IPS DF 6.9 (cell line): Measurements from ENCODE around the gene SIAH1.
"Not testable (repeated sequence)": the region's sequence is repeated elsewhere in the genome, so short reads cannot be mapped to it uniquely, and the experiment has no call there.

Source experiments
- DNase-seq: peaks from one replicate; pipeline ENCODE4 v3.0.0-alpha.2; 2013; ENCODE audit warnings: low read depth, low spot score
- H3K27ac ChIP-seq: one replicate; pipeline ENCODE4 v1.5.1; 2013; ENCODE audit warnings: low read length, control low read depth
- H3K27me3 ChIP-seq: 2 replicates; pipeline ENCODE4 v1.6.1; 2013; ENCODE audit warnings: mild to moderate bottlenecking, low read length; ENCODE audit not compliant: control insufficient read depth, insufficient read depth
- H3K36me3 ChIP-seq: 2 replicates; pipeline ENCODE4 v1.6.1; 2013; ENCODE audit warnings: low read length; ENCODE audit not compliant: control insufficient read depth, insufficient read depth
- H3K4me1 ChIP-seq: 2 replicates; pipeline ENCODE4 v1.6.1; 2013; ENCODE audit warnings: low read length; ENCODE audit not compliant: control insufficient read depth, insufficient read depth
- H3K4me3 ChIP-seq: 2 replicates; pipeline ENCODE4 v1.5.1; 2013; ENCODE audit warnings: mild to moderate bottlenecking, low read length
- H3K9me3 ChIP-seq: 2 replicates; pipeline ENCODE4 v1.6.1; 2013; ENCODE audit warnings: low read length, inconsistent platforms; ENCODE audit not compliant: control insufficient read depth, insufficient read depth
- WGBS: extraction: QIAGEN DNeasy Blood & Tissue Kit; methylation state at CpG from one replicate; pipeline ENCODE4 v1.1.7; 2013; ENCODE audit warnings: mixed read lengths, missing lambda C conversion rate; ENCODE audit not compliant: insufficient read length, insufficient coverage; 5-methylcytosine and 5-hydroxymethylcytosine counted together

SIAH1 gene

GRCh38 chr16:48420437-48420836 is 35.2 kb upstream of the SIAH1 start:
- no peaks in the 10 kb centered on the region; the same call in 1 of the 2 replicates for H3K9me3 ChIP-seq
- H3K27ac ChIP-seq: no peak overlapping the region
- no CpG with 5 or more reads among the region's 1 CpG for WGBS
- no peak overlapping the region for H3K4me3 ChIP-seq
- DNase-seq: no peak
- H3K36me3 ChIP-seq: no peaks in the 10 kb centered on the region
- no peaks in the 10 kb centered on the region for H3K27me3 ChIP-seq
- no peaks in the 10 kb centered on the region for H3K4me1 ChIP-seq

DNA sequence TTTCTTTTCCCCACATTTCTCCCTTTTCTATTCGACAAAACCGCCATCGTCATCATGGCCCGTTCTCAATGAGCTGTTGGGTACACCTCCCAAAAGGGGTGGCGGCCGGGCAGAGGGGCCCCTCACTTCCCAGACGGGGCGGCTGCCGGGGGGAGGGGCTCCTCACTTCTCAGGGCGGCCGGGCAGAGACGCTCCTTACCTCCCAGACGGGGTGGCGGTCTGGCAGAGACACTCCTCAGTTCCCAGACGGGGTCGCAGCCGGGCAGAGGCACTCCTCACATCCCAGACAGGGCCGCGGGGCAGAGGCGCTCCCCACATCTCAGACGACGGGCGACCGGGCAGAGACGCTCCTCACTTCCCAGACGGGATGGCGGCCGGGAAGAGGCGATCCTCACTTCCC is 31.4 kb upstream of the SIAH1 start:
- H3K27ac ChIP-seq, H3K9me3 ChIP-seq, H3K4me1 ChIP-seq, H3K4me3 ChIP-seq, DNase-seq, H3K36me3 ChIP-seq, H3K27me3 ChIP-seq: not testable (repeated sequence)
- no CpG with 5 or more reads among the region's 29 CpGs for WGBS

DNA sequence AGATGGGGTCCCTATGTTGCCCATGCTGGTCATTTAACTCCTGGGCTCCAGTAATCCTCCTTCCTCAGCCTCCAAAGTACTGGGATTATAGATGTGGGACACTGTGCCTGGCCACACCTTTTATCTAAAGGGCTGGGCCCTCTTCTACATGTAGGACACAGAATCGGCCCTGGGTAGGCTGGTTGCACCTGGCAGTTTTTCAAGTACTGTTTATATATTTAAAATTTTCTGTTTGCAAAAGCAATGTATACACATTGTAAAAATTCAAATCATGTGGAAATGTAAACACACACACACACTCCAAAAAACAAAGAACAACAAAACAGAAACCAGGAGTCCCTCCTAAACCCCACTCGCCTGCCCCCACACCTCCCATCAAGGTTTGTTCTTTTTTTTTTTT is 28.1 kb upstream of the SIAH1 start:
- no peak for DNase-seq
- H3K27ac ChIP-seq: no peak overlapping the region
- WGBS: no CpG with 5 or more reads among the region's 2 CpGs

DNA sequence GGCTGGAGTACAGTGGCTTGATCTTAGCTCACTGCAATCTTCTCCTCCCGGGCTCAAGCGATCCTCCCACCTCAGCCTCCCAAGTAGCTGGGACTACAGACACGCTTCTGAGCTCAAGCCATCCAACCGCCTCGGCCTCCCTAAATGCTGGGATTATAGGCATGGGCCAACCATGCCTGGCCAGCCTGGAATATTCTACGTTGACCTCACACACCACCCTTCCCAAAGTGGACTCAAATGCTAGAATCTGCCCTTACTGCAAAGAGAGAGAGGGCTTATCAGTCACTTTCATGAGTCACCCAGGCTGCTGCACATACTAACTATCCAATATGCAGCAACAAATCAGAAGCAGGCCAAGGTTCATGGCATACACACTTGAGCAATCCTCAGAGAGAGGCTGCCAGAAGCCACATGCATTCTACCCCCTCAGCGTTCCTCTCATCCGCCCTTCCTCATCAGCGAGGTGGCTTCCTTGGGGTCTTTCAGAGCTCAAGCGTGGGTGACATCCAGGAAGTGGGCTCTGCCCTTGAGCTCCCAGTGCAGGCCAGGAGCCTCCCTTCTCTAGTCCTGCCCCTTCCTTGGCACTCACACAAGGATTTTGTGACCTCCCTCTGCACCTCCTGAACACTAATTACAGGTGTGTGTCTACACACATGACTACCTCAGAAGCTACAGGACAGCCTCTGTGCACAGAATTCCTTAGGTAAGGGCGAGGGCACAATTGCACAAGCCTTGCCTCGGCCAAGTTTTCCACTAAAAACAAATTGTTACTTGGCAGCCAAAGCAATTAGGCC is 24.8 kb upstream of the SIAH1 start:
- Histone ChIP-seq H3K9me3 (no peaks in the 10 kb centered on the region), H3K4me3 (no peak overlapping the region), H3K36me3 (no peaks in the 10 kb centered on the region), H3K27me3 (no peaks in the 10 kb centered on the region), H3K27ac (no peak overlapping the region), H3K4me1 (peaks cover 2% of the 10 kb centered on the region)
- no CpG with 5 or more reads among the region's 12 CpGs for whole genome bisulfite sequencing
- no peak for DNase-seq

More for the DNA sequence above, 28.1 kb upstream of the SIAH1 start:
- Histone ChIP-seq H3K36me3 (no peaks in the 10 kb centered on the region), H3K4me3 (no peak overlapping the region), H3K9me3 (no peaks in the 10 kb centered on the region; the same call in 1 of the 2 replicates), H3K27me3 (no peaks in the 10 kb centered on the region), H3K4me1 (no peaks in the 10 kb centered on the region; the same call in 1 of the 2 replicates)

GRCh38 chr16:48408688-48409087 is 23.5 kb upstream of the SIAH1 start:
- Histone ChIP-seq H3K4me3 (no peak overlapping the region), H3K4me1 (peaks cover 2% of the 10 kb centered on the region), H3K27ac (no peak overlapping the region), H3K36me3 (no peaks in the 10 kb centered on the region), H3K9me3 (no peaks in the 10 kb centered on the region), H3K27me3 (no peaks in the 10 kb centered on the region)
- no peak for DNase-seq
- WGBS: no CpG with 5 or more reads among the region's 7 CpGs

- Histone ChIP-seq H3K27me3 (no peaks in the 10 kb centered on the region), H3K4me1 (peaks cover 2% of the 10 kb centered on the region; the same call in 1 of the 2 replicates), H3K27ac (no peak overlapping the region), H3K9me3 (no peaks in the 10 kb centered on the region), H3K36me3 (no peaks in the 10 kb centered on the region), H3K4me3 (no peak overlapping the region)
- WGBS: no CpG with 5 or more reads among the region's 4 CpGs
- no peak for DNase-seq
These were observed 20.7 kb upstream of the SIAH1 start for GRCh38 chr16:48405907-48406306.

- no peak overlapping the region for H3K4me3 ChIP-seq
- no peak overlapping the region for H3K27ac ChIP-seq
These were observed 19.9 kb upstream of the SIAH1 start for GRCh38 chr16:48405153-48405552.

GRCh38 chr16:48402547-48402946 is 17.3 kb upstream of the SIAH1 start:
- no CpG with 5 or more reads among the region's 8 CpGs for WGBS
- H3K36me3 ChIP-seq: not testable (repeated sequence)

More at GRCh38 chr16:48405153-48405552, 19.9 kb upstream of the SIAH1 start:
- Histone ChIP-seq H3K4me1 (peaks cover 2% of the 10 kb centered on the region; the same call in 1 of the 2 replicates), H3K36me3 (no peaks in the 10 kb centered on the region), H3K9me3 (no peaks in the 10 kb centered on the region), H3K27me3 (no peaks in the 10 kb centered on the region)
- WGBS: no CpG with 5 or more reads among the region's 1 CpG
- no peak for DNase-seq

GRCh38 chr16:48395375-48395774 is 10.2 kb upstream of the SIAH1 start:
- Histone ChIP-seq H3K4me3 (no peak overlapping the region), H3K9me3 (no peaks in the 10 kb centered on the region), H3K27ac (no peak overlapping the region), H3K4me1 (no peaks in the 10 kb centered on the region), H3K27me3 (no peaks in the 10 kb centered on the region), H3K36me3 (no peaks in the 10 kb centered on the region)
- WGBS: no CpG with 5 or more reads among the region's 3 CpGs
- DNase-seq: no peak

More at GRCh38 chr16:48402547-48402946, 17.3 kb upstream of the SIAH1 start:
- not testable (repeated sequence) for H3K4me3 ChIP-seq, DNase-seq, H3K27me3 ChIP-seq, H3K9me3 ChIP-seq, H3K4me1 ChIP-seq, H3K27ac ChIP-seq

GRCh38 chr16:48394355-48394703 is 9.1 kb upstream of the SIAH1 start:
- H3K27ac ChIP-seq: no peak overlapping the region
- no peaks in the 10 kb centered on the region for H3K36me3 ChIP-seq
- H3K4me3 ChIP-seq: no peak overlapping the region
- H3K4me1 ChIP-seq: no peaks in the 10 kb centered on the region
- no CpG with 5 or more reads among the region's 6 CpGs for WGBS
- no peaks in the 10 kb centered on the region for H3K9me3 ChIP-seq
- no peaks in the 10 kb centered on the region for H3K27me3 ChIP-seq
- no peak for DNase-seq
